ENCODE results near the gene GSDME.

The GSDME gene
- total RNA-seq = 0 to 0.34 reads per million in 2 donors

- peak in 2 of 5 experiments; percentile 8 to 33 for DNase-seq
These were observed at the start of gene GSDME for GRCh38 chr7:24757353-24758275. TSS of gene GSDME (minus strand) at chr7:24757464. CDS start at chr7:24749774, 7,690 bp downstream.

GRCh38 chr7:24802300-24802699 is 45.0 kb upstream of the GSDME start:
- DNase-seq = no peak

GRCh38 chr7:24801883-24802282 is 44.6 kb upstream of the GSDME start:
- no peak for DNase-seq

GRCh38 chr7:24800667-24801066 is 43.4 kb upstream of the GSDME start:
- peak in 1 of 5 experiments; percentile 86 for DNase-seq

- no peak for DNase-seq
These were observed 42.8 kb upstream of the GSDME start for GRCh38 chr7:24800073-24800472.

GRCh38 chr7:24799506-24799905 is 42.2 kb upstream of the GSDME start:
- DNase-seq = no peak

GRCh38 chr7:24798261-24798660 is 41.0 kb upstream of the GSDME start:
- no peak for DNase-seq

GRCh38 chr7:24797270-24797669 is 40.0 kb upstream of the GSDME start:
- DNase-seq = no peak

GRCh38 chr7:24795407-24795767 is 38.1 kb upstream of the GSDME start:
- DNase-seq = no peak

- DNase-seq = peak in 1 of 5 experiments; percentile 16
These were observed 37.6 kb upstream of the GSDME start for GRCh38 chr7:24794751-24795406.

GRCh38 chr7:24793982-24794648 is 36.9 kb upstream of the GSDME start:
- peak in 1 of 5 experiments; percentile 12 for DNase-seq

GRCh38 chr7:24788961-24789576 is 31.8 kb upstream of the GSDME start:
- DNase-seq = no peak

- DNase-seq = no peak
These were observed 30.8 kb upstream of the GSDME start for GRCh38 chr7:24788075-24788474.

GRCh38 chr7:24786941-24787340 is 29.7 kb upstream of the GSDME start:
- peak in 1 of 5 experiments; percentile 15 for DNase-seq

- DNase-seq = no peak
These were observed 29.0 kb upstream of the GSDME start for GRCh38 chr7:24786306-24786705.

GRCh38 chr7:24784277-24784676 is 27.0 kb upstream of the GSDME start:
- DNase-seq = no peak

GRCh38 chr7:24783698-24784097 is 26.4 kb upstream of the GSDME start:
- no peak for DNase-seq

- DNase-seq = no peak
These were observed 23.8 kb upstream of the GSDME start for GRCh38 chr7:24781106-24781505.

- DNase-seq = no peak
These were observed 22.0 kb upstream of the GSDME start for GRCh38 chr7:24779283-24779655.

- no peak for DNase-seq
These were observed 21.4 kb upstream of the GSDME start for GRCh38 chr7:24778543-24779282.

GRCh38 chr7:24777806-24778205 is 20.5 kb upstream of the GSDME start:
- DNase-seq = no peak

GRCh38 chr7:24773646-24774045 is 16.4 kb upstream of the GSDME start:
- DNase-seq = no peak

Measured in T-helper 2 cell (primary cell).